ENCODE results near the gene ZNF592.

DNA sequence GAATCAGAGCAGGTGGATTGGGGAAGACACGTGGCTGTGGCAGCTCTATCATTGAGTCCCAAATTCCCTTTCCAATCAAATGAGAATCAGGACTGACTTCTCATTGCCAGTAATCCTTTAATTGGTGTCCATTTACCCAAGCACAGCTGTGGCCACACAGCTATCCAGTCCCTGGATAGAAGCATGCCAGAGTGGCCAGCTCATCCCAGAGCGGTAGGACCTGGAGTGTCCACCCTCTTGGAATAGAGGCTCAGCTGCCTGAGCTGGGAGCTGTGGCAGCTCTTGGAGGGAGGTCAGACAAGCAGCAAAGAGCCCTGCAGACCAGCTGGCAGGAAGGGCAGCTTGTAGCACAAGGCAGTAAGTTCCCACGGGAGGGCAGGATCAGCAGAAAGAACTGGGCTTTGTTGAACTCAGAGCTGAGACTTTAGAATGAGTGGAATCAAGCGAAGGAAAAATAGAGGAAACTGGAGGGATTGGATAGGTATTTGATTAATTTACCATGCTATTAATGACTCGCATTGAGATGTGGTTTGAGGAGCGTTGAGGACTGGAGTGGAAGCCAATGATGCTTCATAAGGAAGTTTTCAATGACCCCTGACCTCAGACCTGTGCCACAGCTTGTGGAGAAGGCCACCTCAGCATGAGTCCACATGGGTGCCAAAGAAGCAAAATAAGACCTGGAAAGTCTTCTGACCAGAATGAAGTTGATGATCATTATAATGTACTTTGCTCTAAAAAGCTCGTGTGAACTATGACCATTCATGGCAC lies 61.9 kb downstream of the ZNF592 start:
- TF ChIP-seq POLR2AphosphoS5 (IDR thresholded peaks at IDR 0.05), result no peak
- TF ChIP-seq, protein P1, sequence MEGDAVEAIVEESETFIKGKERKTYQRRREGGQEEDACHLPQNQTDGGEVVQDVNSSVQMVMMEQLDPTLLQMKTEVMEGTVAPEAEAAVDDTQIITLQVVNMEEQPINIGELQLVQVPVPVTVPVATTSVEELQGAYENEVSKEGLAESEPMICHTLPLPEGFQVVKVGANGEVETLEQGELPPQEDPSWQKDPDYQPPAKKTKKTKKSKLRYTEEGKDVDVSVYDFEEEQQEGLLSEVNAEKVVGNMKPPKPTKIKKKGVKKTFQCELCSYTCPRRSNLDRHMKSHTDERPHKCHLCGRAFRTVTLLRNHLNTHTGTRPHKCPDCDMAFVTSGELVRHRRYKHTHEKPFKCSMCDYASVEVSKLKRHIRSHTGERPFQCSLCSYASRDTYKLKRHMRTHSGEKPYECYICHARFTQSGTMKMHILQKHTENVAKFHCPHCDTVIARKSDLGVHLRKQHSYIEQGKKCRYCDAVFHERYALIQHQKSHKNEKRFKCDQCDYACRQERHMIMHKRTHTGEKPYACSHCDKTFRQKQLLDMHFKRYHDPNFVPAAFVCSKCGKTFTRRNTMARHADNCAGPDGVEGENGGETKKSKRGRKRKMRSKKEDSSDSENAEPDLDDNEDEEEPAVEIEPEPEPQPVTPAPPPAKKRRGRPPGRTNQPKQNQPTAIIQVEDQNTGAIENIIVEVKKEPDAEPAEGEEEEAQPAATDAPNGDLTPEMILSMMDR (IDR thresholded peaks at IDR 0.05), result no peak
- no peak for TF ChIP-seq POLR2A (IDR thresholded peaks at IDR 0.05)
- no peak for TF ChIP-seq EP300 (IDR thresholded peaks at IDR 0.05)
